ENCODE measurements around the gene IL26. TPM values are rescaled to one million over a fixed set of nuclear protein-coding genes. Genes with fewer than 3 reads are reported as not detected.

IL26 gene
- total RNA-seq, 6 experiments from 2014 or later, result not detected

GRCh38 chr12:68198507-68199086, 27.0 kb downstream of the IL26 start:
- no peaks in the 10 kb centered on the region for H3K36me3 ChIP-seq
- DNase-seq (no peak), ATAC-seq (no peak)
- H3K4me3 ChIP-seq, result no peak overlapping the region
- intact Hi-C loops (cut with DNase I), result no loop called here
- 64% methylated on average over 12 of the region's 12 CpGs for WGBS (ENCODE audit: insufficient coverage, low coverage, low lambda C conversion rate, missing lambda C conversion rate)
- TF ChIP-seq, protein P1, sequence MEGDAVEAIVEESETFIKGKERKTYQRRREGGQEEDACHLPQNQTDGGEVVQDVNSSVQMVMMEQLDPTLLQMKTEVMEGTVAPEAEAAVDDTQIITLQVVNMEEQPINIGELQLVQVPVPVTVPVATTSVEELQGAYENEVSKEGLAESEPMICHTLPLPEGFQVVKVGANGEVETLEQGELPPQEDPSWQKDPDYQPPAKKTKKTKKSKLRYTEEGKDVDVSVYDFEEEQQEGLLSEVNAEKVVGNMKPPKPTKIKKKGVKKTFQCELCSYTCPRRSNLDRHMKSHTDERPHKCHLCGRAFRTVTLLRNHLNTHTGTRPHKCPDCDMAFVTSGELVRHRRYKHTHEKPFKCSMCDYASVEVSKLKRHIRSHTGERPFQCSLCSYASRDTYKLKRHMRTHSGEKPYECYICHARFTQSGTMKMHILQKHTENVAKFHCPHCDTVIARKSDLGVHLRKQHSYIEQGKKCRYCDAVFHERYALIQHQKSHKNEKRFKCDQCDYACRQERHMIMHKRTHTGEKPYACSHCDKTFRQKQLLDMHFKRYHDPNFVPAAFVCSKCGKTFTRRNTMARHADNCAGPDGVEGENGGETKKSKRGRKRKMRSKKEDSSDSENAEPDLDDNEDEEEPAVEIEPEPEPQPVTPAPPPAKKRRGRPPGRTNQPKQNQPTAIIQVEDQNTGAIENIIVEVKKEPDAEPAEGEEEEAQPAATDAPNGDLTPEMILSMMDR (IDR thresholded peaks at IDR 0.05), result no peak
- TF ChIP-seq POLR2A (IDR thresholded peaks at IDR 0.05), result no peak
- H3K27me3 ChIP-seq, result no peaks in the 10 kb centered on the region
- no peaks in the 10 kb centered on the region for H3K4me1 ChIP-seq
- no peaks in the 10 kb centered on the region for H3K9me3 ChIP-seq
- H3K27ac ChIP-seq, result no peak overlapping the region

DNA sequence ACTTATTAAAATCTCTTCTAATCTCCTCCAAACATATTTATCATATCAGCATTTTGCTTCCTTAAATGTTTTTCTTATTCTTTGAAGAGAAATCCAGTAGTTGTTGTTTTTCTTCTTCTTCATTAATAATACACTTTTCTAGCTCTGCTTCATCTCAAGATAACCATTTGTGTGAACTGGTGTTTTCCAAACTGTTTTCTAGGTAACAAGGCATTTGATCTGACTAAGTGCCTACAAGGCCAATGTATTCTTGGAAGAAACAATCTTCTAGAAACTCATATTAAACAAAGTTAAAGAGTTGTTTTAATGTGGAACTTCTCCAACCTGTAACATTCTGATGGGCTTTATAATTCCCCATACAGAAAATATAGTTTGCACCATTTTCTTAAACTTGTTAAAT, 35.3 kb downstream of the IL26 start:
- H3K9me3 ChIP-seq, result no peaks in the 10 kb centered on the region
- no peak for DNase-seq
- H3K4me1 ChIP-seq, result no peaks in the 10 kb centered on the region
- no peak for TF ChIP-seq POLR2A (IDR thresholded peaks at IDR 0.05)
- TF ChIP-seq, protein P1 (IDR thresholded peaks at IDR 0.05), result no peak
- no peaks in the 10 kb centered on the region for H3K27me3 ChIP-seq
- intact Hi-C loops (cut with DNase I), result no loop called here
- no peak for ATAC-seq
- H3K36me3 ChIP-seq, result no peaks in the 10 kb centered on the region
- no peak overlapping the region for H3K27ac ChIP-seq
- no peak overlapping the region for H3K4me3 ChIP-seq

GRCh38 chr12:68189821-68190242, 35.8 kb downstream of the IL26 start:
- Histone ChIP-seq H3K4me3 (no peak overlapping the region), H3K4me1 (no peaks in the 10 kb centered on the region), H3K9me3 (no peaks in the 10 kb centered on the region), H3K27ac (no peak overlapping the region), H3K36me3 (no peaks in the 10 kb centered on the region), H3K27me3 (no peaks in the 10 kb centered on the region)
- WGBS (ENCODE audit: insufficient coverage, low coverage, low lambda C conversion rate, missing lambda C conversion rate), result 52% methylated on average over 4 of the region's 4 CpGs
- TF ChIP-seq POLR2A (IDR thresholded peaks at IDR 0.05), result no peak
- TF ChIP-seq, protein P1 (IDR thresholded peaks at IDR 0.05), result no peak
- intact Hi-C loops (cut with DNase I), result no loop called here
- ATAC-seq (no peak), DNase-seq (no peak)

- Histone ChIP-seq H3K4me3 (no peak overlapping the region), H3K27me3 (no peaks in the 10 kb centered on the region), H3K9me3 (no peaks in the 10 kb centered on the region), H3K4me1 (no peaks in the 10 kb centered on the region), H3K27ac (no peak overlapping the region), H3K36me3 (no peaks in the 10 kb centered on the region)
- no peak for ATAC-seq
- TF ChIP-seq, protein P1 (IDR thresholded peaks at IDR 0.05), result no peak
- no peak for TF ChIP-seq POLR2A (IDR thresholded peaks at IDR 0.05)
- WGBS (ENCODE audit: insufficient coverage, low coverage, low lambda C conversion rate, missing lambda C conversion rate), result 41% methylated on average over 3 of the region's 3 CpGs
- DNase-seq, result no peak
- intact Hi-C loops (cut with DNase I), result no loop called here
Observed at GRCh38 chr12:68185598-68185997, 40.0 kb downstream of the IL26 start.

All from right lobe of liver (tissue), 6 donors.